GM21390 (cell line): Measurements from ENCODE around the gene LHFPL5.

Experiments used
- ATAC-seq: cut with Tn5 transposase; IDR thresholded peaks from one replicate; pipeline ENCODE4 v1.9.1; 2021; ENCODE audit not compliant: unreplicated experiment

LHFPL5 gene

DNA sequence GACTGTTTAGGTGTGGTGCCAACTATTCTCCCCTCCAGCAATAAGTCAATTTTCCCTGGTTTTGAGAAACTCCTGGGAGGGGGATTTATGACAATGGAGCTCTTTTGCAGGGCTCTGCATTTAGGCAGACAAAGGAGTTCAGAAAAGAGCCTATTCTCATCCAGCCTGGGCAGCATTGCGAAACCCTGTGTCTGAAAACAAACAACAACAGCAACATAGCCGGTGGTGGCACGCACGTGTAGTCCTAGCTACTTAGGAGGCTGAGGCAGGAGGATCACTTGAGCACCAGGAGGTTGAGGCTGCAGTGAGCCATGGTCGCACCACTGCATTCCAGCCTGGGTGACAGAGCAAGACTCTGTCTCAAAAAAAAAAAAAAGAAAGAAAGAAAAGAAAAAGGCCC lies 14.5 kb upstream of the LHFPL5 start:
- ATAC-seq: no peak

DNA sequence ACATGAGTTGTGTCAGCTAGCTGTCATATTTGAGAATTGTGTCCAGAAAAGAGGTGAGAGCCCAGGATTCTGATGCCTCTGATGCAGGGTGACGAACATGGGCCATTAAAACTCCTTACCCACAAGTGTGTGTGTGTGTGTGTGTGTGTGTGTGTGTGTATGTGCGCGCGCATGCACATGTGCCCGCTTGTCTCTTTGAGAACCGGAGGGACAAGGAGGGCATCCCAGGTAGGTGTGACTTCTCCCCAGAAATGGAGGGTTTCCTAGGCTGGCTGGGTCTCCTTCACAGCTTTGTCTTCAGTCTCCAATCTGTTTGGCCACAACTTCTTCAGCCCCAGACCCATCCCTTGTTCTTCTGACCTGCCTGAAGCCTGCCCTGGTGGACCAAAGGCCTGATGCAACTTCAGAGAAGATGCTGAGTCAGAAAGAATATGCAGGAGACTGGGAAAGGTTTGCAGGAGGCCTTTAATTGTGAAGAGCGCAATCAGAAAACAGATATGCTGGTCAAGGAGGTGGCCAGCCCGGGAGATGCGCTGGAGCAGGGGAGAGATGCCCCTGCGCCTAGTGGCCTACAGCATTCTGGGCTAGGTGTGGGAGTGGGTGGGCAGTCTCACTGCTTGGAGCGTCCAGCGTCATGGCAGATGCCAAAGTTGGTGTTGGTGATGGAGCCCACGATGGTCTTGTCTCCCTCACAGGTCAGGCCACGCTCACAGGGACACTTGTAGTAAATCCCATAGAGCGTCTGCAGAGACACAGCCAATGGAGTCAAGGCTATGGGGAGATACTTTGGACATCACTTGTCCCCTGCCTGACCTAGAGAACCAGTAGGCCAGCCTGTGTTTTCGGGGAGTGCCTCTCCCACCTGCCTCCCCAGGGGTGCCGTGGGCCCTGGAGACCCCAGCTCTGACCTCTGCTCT lies 10.4 kb upstream of the LHFPL5 start:
- no peak for ATAC-seq

DNA sequence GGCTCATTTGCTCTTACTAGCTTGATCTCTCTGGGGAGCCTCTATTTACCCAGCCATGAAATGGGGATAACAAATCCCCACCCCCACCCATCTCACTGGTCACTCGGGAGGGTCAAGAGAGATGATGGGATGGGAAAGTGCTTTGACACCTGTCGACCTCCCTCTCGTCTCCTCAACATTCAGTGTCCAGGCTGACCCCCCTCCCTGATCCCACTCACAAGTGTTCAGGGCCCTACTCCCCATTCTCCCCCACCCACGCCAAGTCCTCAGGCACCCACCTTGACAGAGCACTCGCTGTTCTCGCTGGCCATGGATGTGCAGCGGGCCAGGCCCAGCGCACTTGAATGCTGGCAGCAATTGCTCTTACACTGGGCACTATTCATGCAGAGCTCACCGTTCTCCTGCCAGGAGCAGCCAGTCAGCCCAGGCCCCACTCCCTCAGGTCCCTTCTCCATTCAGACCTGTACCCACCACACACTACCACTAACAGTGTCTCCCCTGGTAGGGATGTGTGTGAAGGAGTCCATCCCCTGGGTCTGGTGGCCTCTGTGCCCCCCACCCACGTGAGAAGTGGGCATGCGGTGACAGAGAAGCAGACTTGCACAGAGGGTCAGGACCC lies 9.6 kb upstream of the LHFPL5 start:
- ATAC-seq: no peak

DNA sequence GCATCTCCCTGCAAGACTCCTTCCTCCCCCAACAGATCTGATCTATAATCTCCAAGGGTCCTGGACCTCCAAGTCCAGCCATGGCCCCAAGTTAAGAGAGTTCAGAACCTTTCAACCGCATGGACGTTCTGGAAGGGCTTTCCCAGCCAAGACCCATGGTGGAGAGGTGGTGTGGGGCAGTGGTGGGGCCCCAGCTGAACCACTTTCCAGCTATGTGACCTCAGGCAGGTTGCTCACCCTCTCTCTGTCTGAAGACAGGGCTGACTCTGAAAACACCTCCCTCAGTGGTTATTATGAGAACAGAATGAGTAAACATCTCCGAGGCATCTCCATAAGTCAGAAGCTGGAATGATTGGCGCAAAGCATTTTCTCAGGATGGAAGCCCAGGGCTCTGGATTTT lies 8.9 kb upstream of the LHFPL5 start:
- ATAC-seq: no peak

DNA sequence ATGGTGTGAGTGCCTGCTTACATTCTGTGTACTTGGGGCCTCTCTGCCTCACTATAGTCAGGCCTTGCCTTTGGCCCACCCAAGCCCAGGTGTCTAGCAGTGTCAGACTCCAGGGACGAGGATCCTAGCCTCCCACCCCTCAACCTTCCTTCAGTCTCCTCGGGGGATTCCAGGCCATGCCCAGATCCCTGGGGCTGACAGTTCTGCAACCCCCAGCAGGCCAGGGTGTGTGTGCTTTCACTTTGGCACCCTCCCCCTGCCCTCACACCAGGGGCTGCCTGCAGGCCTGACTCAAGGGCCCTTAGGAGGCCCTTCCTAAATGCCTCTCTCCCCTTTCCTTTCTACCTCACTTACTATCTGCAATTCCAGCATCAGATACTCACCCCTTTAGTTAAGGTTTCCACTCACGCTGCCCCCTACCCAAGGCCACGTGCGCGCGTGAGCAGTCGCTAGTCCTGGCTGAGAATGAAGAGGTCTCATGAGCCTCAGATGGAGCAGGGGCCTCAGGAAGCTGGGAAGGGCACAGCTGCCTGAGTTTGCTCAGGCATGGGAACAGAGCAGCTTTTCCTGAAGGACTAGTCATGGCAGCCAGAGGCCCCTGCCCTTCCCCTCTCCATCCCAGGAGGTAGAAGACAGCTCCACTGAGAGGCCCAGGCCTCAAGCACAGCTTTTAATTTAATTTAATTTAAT lies 7.2 kb upstream of the LHFPL5 start:
- no peak for ATAC-seq

DNA sequence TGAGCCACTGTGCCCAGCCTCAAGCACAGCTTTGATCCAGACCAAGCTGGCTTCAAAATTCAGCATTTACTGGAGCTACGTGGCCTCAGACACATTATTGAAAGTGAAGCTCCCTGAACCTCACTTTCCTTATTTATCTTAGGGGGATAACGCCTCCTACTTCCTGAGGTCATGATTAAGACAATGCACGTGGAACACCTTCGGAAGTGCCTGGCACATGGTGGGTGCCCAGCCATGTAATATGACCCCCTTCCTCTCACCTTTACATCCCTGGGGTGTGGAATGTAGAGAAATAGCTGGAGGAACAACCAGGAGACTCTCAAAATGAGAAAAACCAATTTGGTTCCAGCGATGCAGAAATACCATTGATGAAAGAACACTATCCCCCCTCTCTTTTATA lies 6.4 kb upstream of the LHFPL5 start:
- no peak for ATAC-seq

DNA sequence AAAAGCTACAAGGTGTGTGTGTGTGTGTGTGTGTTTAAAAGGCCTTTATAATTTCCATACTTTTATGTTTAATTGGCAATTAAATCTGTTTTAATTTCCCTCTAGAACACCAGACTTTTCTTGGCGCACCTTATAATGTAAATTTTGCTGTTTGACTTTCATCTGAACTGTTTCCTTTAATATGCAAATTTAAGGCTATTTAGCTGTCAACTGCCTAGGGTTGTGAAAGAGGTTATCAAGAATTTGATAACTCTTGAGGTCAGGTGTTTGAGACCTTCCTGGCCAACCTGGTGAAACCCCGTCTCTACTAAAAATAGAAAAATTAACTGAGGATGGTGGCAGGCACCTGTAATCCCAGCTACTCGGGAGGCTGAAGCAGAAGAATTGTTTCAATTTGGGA lies 4.0 kb upstream of the LHFPL5 start:
- no peak for ATAC-seq

DNA sequence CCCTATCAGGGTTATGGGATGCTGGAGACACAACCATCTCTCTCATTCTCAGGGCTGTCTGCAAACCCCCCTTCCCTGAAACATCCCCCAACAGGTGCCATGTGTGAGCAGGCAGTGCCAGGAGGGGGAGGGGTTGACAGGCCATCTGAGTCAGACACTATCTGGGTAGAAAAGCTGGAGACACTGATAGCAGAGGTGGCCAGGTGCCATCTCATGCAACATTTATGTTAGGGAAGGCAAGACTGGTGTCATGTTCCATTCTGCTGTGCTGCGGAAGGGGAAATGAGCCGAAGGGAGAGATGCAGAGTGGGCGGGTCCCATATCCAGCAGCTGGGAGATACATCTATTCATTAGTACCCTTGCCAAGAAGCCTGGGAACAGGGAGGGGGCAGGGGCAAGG lies 3.5 kb downstream of the LHFPL5 start:
- ATAC-seq: no peak

DNA sequence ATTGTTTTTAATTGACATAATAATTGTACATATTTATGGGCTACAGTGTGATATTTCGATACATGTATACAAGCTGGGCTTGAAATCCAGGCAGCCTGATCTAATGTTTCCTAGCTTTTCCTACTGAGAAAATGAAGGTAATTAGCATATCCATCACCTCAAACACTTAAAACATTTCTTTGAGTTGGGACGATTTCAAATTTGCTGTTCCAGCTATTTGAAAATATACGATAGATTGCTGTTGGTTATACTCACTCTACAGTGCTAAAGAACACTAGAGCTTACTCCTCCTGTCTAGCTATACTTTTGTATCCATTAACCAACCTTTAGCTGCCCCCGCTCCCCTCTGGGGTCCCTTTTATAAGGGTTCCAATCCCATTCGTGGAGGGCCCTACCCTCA lies 4.7 kb downstream of the LHFPL5 start:
- no peak for ATAC-seq

DNA sequence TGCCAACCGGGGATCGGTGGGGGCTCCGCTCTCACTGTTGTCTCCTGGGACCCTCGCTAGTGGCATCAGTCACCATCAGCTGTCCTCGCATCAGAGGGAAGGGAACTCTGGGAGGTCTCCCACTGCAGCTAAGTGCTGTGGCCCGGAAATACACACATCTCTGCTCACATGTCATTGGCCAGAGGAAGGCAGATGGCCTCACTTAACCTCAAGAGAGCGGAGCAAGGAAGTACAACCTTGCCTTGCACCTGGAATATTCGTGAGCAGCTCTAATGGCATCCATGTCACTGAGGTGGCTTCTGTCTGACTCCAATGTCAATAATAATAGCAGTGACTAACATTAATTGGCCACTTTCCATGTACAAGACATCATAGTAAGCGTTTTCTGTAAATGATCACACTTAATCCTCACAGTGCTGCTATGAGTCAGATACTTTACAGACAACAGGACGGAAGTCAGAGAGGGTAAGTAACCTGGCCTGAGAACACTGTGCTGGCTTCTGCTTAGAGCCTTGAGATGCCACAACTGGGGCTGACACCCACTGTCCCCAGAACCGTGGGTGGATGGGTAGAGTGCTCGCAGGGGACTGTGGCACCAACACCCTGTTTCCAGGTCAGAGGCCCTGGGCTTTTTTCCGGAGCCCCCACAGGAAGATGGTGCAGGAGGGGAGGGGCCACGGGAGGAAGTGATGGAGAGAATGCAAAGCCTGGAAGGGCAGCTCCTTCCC lies 6.0 kb downstream of the LHFPL5 start:
- no peak for ATAC-seq

DNA sequence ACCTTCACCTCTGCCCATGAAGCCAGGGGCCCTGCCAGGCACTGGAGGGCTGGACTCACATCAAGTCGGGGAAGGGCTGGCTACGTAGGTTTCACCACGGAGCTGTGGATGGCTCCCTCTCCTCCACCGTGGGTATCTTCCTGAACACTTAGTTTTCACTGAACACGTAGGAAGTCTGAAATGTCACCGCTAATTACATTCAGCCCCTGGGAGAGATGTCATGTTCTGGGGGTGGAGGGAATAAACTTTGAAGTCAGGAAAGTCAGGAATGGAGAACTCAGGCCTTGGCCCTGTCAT lies 6.5 kb downstream of the LHFPL5 start:
- no peak for ATAC-seq

DNA sequence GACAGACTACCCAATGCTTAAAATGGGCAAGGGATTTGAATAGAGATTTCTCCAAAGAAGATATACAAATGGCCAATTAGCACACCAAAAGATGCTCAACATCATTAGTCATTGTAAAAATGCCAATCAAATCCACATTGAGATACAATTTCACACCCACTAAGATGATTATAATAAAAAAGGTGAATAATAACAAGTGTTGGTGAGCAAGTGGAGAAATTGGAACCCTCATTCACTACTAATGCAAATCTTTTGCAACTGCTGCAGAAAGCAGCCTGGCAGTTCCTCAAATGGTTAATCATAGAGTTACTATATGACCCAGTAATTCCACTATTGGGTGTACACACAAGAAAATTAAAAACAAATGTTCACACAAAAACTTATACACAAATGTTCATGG lies 12.4 kb downstream of the LHFPL5 start:
- no peak for ATAC-seq

DNA sequence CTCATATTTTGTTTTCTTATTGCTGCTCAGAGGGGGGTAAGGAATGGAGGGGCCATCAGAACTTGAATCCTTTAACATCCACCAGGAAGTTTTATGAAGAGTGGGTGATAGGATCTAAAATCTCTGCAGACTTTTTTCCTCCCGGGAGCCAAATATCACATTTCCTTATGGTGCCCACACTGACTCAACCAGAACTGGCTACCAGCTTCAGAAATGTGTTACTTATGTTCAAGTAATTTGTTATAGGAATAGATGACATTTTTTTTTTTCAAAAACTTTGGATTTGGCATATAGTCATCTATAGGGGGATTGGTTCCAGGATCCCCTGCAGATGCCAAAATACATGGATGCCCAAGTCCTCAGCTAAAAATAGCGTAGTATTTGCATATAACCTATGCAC lies 18.4 kb downstream of the LHFPL5 start:
- ATAC-seq: no peak

DNA sequence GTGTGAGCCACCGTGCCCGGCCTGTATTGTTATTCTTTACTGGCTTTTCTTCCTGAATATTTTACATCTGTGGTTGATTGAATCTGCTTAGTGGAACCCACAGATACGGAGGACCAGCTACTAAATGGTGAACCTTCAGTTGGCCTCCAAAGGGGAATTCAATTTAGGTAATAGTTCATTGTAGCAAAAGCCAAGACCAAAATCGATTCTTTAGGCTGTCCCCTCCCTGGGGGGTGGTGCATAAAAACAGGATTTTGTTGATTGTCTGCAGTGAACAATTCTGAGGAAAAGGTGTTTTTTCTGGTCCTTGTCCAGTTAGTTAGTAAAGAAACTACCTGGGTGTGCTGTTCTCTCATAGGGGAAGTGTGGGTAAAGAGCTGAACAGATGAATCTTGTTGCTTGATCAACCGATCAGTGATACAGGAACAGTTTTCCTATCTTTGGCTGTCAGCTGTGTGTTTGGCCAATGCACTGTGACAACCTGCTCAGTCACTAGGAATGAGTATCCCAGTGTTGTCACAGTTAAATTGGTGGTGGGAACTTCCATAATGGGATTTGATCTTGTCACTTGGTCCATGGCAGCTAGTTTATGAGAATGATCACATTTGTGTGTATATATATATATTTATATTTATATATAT lies 19.5 kb downstream of the LHFPL5 start:
- no peak for ATAC-seq

DNA sequence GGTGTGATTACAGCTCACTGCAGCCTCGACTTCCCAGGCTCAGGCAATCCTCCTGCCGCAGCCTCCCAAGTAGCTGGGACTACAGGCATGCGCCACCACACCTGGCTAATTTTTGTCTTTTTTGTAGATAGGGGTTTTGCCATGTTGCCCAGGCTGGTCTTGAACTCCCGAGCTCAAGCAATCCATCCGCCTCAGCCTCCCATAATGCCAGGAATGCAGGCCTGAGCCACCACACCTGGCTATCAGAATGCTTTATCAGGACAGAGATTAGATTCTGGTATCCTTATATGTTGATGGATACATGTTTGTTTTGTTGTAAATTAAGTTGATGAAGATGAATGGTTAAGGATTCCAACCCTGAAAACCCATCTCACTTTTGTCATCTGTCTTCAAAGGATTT lies 24.2 kb downstream of the LHFPL5 start:
- no peak for ATAC-seq

DNA sequence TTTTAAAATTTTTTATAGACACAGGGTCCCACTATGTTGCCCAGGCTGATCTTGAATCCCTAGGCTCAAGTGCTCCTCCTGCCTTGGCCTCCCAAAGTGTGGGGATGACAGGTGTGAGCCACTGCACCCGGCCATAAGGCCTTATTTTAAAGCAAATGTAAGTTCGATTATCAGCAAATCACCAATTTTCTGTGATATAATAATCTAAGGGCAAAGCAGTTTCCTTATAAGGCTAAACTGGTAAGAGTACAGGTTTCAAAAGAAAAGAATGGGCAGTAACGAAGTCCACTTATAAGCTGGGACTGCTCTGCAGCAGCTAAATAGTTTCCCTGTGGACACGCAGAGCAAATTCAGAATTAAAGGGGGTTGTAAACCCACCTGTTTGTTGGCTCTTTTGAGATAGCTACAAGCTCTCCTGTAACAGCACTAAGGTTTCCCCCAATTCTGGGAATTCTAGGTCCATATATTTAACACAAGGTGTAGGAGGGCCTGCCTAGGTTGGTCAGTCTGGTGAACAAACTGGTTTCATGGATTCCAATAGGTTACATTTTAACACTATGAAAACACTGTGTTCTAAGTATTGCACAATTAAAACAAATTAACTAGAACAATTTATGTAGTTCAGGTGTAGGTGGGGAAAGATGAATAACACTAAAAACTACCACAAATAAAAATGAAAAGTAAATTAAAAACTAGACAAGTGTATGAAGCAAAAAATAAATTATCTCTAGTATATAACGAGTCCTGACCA lies 26.3 kb downstream of the LHFPL5 start:
- ATAC-seq: no peak

DNA sequence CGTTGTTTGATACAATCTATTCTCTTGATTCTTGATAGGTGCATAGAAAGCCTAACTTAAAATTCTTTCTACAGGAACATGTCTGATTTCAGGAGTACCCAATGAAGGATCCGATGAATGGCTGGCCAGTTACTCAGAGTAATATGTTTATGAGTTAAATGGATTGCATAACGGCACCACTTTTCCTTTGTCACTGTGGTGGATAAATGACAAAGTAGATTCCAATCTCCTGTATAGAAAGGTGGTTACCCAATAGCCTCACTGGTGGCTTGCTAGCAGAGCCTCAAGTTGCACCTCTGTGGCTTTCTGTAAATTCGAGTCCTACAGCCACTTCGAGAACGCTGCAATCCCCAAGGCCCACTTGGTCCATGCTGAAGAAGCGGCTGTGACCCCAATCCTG lies 28.4 kb downstream of the LHFPL5 start:
- no peak for ATAC-seq

DNA sequence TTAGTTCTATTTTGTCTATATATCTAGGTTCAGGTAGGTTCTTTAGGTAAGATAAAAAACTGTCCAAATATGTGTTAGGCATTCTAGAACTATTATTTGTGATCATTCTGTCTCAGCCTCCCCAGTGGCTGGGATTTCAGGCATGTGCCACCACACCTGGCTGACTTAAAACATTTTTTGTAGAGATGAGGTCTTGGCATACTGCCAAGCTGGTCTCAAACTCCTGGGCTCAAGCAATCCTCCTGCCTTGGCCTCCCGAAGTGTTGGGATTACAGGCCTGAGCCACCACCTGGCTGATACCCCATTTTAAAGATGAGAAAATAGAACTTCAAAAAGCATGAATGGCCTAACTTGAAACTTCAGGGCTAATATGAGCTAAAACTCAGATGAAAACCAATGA lies 33.9 kb downstream of the LHFPL5 start:
- ATAC-seq: no peak

DNA sequence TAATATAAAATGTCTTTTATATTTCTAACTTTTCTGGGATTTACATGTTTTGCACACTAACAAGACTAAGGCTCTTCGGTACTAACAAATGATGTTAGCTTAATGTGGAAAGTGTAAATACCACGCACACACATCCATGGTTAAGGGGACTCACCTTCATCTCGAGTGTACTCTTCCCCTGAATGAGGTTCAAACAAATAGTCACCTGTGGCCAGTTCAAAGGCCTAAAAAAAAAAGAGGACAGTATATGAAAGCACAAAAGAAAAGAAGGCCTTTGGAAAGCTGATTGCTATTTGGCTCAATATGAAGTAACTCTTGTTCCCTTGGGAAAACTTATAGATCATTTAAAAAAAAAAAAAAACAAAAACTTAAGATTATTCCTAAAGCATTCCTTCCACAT lies 37.2 kb downstream of the LHFPL5 start:
- no peak for ATAC-seq

DNA sequence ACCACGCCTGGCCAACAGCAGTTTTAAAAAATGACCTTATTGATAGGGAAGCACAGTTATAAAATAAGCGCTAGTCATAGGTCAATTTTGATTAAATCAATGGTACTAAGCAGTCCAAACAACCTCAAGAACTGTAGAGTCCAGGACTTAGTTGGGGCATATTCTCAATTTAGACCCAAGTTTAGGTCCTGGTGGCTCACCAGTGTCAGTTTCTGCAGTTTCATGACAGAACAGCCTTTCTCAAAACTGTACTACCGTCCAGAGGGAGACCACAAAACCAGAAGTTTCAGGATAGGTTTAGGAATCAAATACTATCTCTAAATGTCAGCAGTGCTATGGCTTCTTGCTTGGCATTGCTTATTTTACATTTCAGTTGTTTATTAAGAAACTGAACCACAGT lies 39.1 kb downstream of the LHFPL5 start:
- ATAC-seq: no peak
